Activated naive CD8-positive, alpha-beta T cell treated with anti-CD3 and anti-CD28 coated beads, Interleukin-2, amount 10 ng/mL, durations not matched to agents 7 days and 5 days (primary cell): ENCODE measurements around the gene OR10G2. TPM values are rescaled to one million over a fixed set of nuclear protein-coding genes. Genes with fewer than 3 reads are reported as not detected.
A peak's percentile ranks its signal among the peaks of the same experiment; 100 is the strongest.
"Not testable (repeated sequence)": the region's sequence is repeated elsewhere in the genome, so short reads cannot be mapped to it uniquely, and the experiment has no call there.

Experiments used
- ATAC-seq: fragments of 150-1000 bp; cut with Tn5 transposase; one replicate; pipeline ENCODE4 v1.10.0; 2021; ENCODE audit warnings: low read depth, moderate library complexity
- POLR2A ChIA-PET: fragments of 350-600 bp; sonication (Branson Sonifier 250); formaldehyde crosslinking; loops from one replicate; lab custom pipeline; 2021; ENCODE audit warnings: antibody characterized with exemption; lab: Charles Lee
- DNase-seq: peaks from one replicate; pipeline ENCODE4 v3.0.0; 2021
- H3K27ac Mint-ChIP-seq: one replicate; pipeline ENCODE4 v1.8.0; 2022; ENCODE audit warnings: mild to moderate bottlenecking, mixed read lengths
- H3K27me3 Mint-ChIP-seq: one replicate; pipeline ENCODE4 v1.8.0; 2022; ENCODE audit warnings: mild to moderate bottlenecking, moderate library complexity, mixed read lengths
- H3K36me3 Mint-ChIP-seq: one replicate; pipeline ENCODE4 v1.8.0; 2021; ENCODE audit warnings: mild to moderate bottlenecking, mixed read lengths
- H3K4me1 Mint-ChIP-seq: one replicate; pipeline ENCODE4 v1.8.0; 2021; ENCODE audit warnings: mixed read lengths
- H3K4me3 Mint-ChIP-seq: one replicate; pipeline ENCODE4 v1.8.0; 2022; ENCODE audit warnings: mild to moderate bottlenecking, moderate library complexity, mixed read lengths
- H3K9me3 Mint-ChIP-seq: one replicate; pipeline ENCODE4 v1.8.0; 2021; ENCODE audit warnings: mixed read lengths
- total RNA-seq, 2 experiments: library from RNA; stranded (reverse); gene quantifications; one replicate each; pipeline ENCODE4 v1.2.3, GENCODE V29; 2021

Gene OR10G2
- total RNA-seq, 2 experiments from 2014 or later = not detected

- DNase-seq = no peak
- Mint-ChIP-seq H3K36me3 (no peaks in the 10 kb centered on the region), H3K27ac (peak overlapping the region; percentile 73)
Observed at GRCh38 chr14:21642683-21643082, 7.9 kb upstream of the OR10G2 start.

GRCh38 chr14:21631084-21631483 is 3.7 kb downstream of the OR10G2 start:
- ATAC-seq (no peak), DNase-seq (no peak)
- POLR2A ChIA-PET = no interaction called here
- Mint-ChIP-seq H3K27me3 (peaks cover 3% of the 10 kb centered on the region), H3K4me3 (no peak overlapping the region), H3K9me3 (peaks cover 2% of the 10 kb centered on the region), H3K27ac (no peak overlapping the region), H3K36me3 (no peaks in the 10 kb centered on the region), H3K4me1 (no peaks in the 10 kb centered on the region)

More at GRCh38 chr14:21642683-21643082, 7.9 kb upstream of the OR10G2 start:
- no peak for ATAC-seq
- H3K4me1 Mint-ChIP-seq = no peaks in the 10 kb centered on the region
- no peaks in the 10 kb centered on the region for H3K27me3 Mint-ChIP-seq
- POLR2A ChIA-PET = interaction anchor here (0.6 to 2.7 kb wide), 8 partner anchors 867 to 927 kb away, joined by 3 to 7 read pairs (median 4); no protein-coding TSS in a partner anchor
- peak overlapping the region; percentile 65 for H3K4me3 Mint-ChIP-seq
- H3K9me3 Mint-ChIP-seq = no peaks in the 10 kb centered on the region

- POLR2A ChIA-PET, H3K36me3 Mint-ChIP-seq, H3K4me1 Mint-ChIP-seq, H3K27ac Mint-ChIP-seq, H3K9me3 Mint-ChIP-seq, H3K4me3 Mint-ChIP-seq, DNase-seq, H3K27me3 Mint-ChIP-seq, ATAC-seq: not testable (repeated sequence)
Observed at GRCh38 chr14:21630503-21630902, 4.2 kb downstream of the OR10G2 start.

GRCh38 chr14:21626491-21627230 is 8.1 kb downstream of the OR10G2 start:
- Mint-ChIP-seq H3K27ac (no peak overlapping the region), H3K9me3 (peaks cover 2% of the 10 kb centered on the region), H3K4me3 (no peak overlapping the region), H3K4me1 (no peaks in the 10 kb centered on the region), H3K27me3 (peaks cover 12% of the 10 kb centered on the region), H3K36me3 (no peaks in the 10 kb centered on the region)
- POLR2A ChIA-PET = no interaction called here
- DNase-seq = no peak
- ATAC-seq = no peak

- no peaks in the 10 kb centered on the region for H3K4me1 Mint-ChIP-seq
- H3K36me3 Mint-ChIP-seq = no peaks in the 10 kb centered on the region
- H3K4me3 Mint-ChIP-seq = no peak overlapping the region
- H3K27ac Mint-ChIP-seq = no peak overlapping the region
- DNase-seq = no peak
- no peak for ATAC-seq
- no peaks in the 10 kb centered on the region for H3K9me3 Mint-ChIP-seq
- H3K27me3 Mint-ChIP-seq = peaks cover 26% of the 10 kb centered on the region
- POLR2A ChIA-PET = no interaction called here
Observed at GRCh38 chr14:21617614-21618013, 17.1 kb downstream of the OR10G2 start.

GRCh38 chr14:21614240-21614639 is 20.5 kb downstream of the OR10G2 start:
- H3K4me1 Mint-ChIP-seq = no peaks in the 10 kb centered on the region
- peaks cover 12% of the 10 kb centered on the region for H3K27me3 Mint-ChIP-seq
- ATAC-seq = no peak
- DNase-seq = no peak
- POLR2A ChIA-PET = no interaction called here
- no peaks in the 10 kb centered on the region for H3K9me3 Mint-ChIP-seq
- no peak overlapping the region for H3K4me3 Mint-ChIP-seq
- no peak overlapping the region for H3K27ac Mint-ChIP-seq
- no peaks in the 10 kb centered on the region for H3K36me3 Mint-ChIP-seq

- H3K4me3 Mint-ChIP-seq = no peak overlapping the region
- ATAC-seq = no peak
- no peaks in the 10 kb centered on the region for H3K9me3 Mint-ChIP-seq
- H3K27me3 Mint-ChIP-seq = peaks cover 22% of the 10 kb centered on the region
- no peaks in the 10 kb centered on the region for H3K36me3 Mint-ChIP-seq
- no peak overlapping the region for H3K27ac Mint-ChIP-seq
- POLR2A ChIA-PET = no interaction called here
- no peak for DNase-seq
- H3K4me1 Mint-ChIP-seq = no peaks in the 10 kb centered on the region
Observed at GRCh38 chr14:21612324-21612723, 22.4 kb downstream of the OR10G2 start.

- POLR2A ChIA-PET, ATAC-seq, DNase-seq, H3K4me1 Mint-ChIP-seq, H3K27me3 Mint-ChIP-seq, H3K27ac Mint-ChIP-seq, H3K4me3 Mint-ChIP-seq, H3K9me3 Mint-ChIP-seq, H3K36me3 Mint-ChIP-seq: not testable (repeated sequence)
Observed at GRCh38 chr14:21602181-21602580, 32.6 kb downstream of the OR10G2 start.

GRCh38 chr14:21589317-21589716 is 45.4 kb downstream of the OR10G2 start:
- POLR2A ChIA-PET = no interaction called here
- no peak overlapping the region for H3K4me3 Mint-ChIP-seq
- no peak for DNase-seq
- ATAC-seq = no peak
- H3K36me3 Mint-ChIP-seq = peaks cover 8% of the 10 kb centered on the region
- H3K9me3 Mint-ChIP-seq = peaks cover 11% of the 10 kb centered on the region
- H3K27ac Mint-ChIP-seq = no peak overlapping the region
- H3K27me3 Mint-ChIP-seq = peaks cover 17% of the 10 kb centered on the region
- H3K4me1 Mint-ChIP-seq = no peaks in the 10 kb centered on the region

Other genes with a start within 250 kb of the OR10G2 start
- gene CHD8, start 178.8 kb downstream of the OR10G2 start, total RNA-seq = 100 to 1,000 TPM; 128 to 133 TPM
- 10 to 100 TPM; 27.3 to 27.5 TPM for gene RAB2B, start 158.0 kb downstream of the OR10G2 start, total RNA-seq
- 10 to 100 TPM; 76.7 to 79.7 TPM for gene TOX4, start 157.7 kb downstream of the OR10G2 start, total RNA-seq
- 10 to 100 TPM; 89.2 to 90.9 TPM for gene METTL3, start 123.6 kb downstream of the OR10G2 start, total RNA-seq
- gene SALL2, start 108.6 kb downstream of the OR10G2 start, total RNA-seq = 1 to 10 TPM; 4.0 to 4.4 TPM
- not detected for gene OR10G3, start 54.9 kb downstream of the OR10G2 start, total RNA-seq
- not detected for gene OR4E2, start 18.9 kb upstream of the OR10G2 start, total RNA-seq
- gene OR4E1, start 38.9 kb upstream of the OR10G2 start, total RNA-seq = under 1 TPM in 1 of 2 experiments, not detected in 1; 0.11 TPM